GM23248 (cell line): Measurements from ENCODE around the gene LAMB2. TPM values are rescaled to one million over a fixed set of nuclear protein-coding genes. Genes with fewer than 3 reads are reported as not detected.
A peak's percentile ranks its signal among the peaks of the same experiment; 100 is the strongest.

Experiments
- DNase-seq: peaks from one replicate; pipeline ENCODE4 v3.0.0-alpha.2; 2015
- H2AFZ ChIP-seq: fragments of 200-600 bp; sonication (generic); 2 replicates; pipeline ENCODE4 v1.6.1; 2016; ENCODE audit warnings: antibody characterized with exemption
- H3F3A ChIP-seq: fragments of 200-600 bp; sonication (generic); 2 replicates; pipeline ENCODE4 v1.6.1; 2016; ENCODE audit warnings: mild to moderate bottlenecking, antibody characterized with exemption, mixed run types; ENCODE audit not compliant: insufficient read depth
- H3K27ac ChIP-seq: fragments of 200-600 bp; sonication (generic); 2 replicates; pipeline ENCODE4 v1.5.1; 2016; ENCODE audit warnings: mild to moderate bottlenecking
- H3K27me3 ChIP-seq: fragments of 200-600 bp; sonication (generic); replicated peaks from 2 replicates; pipeline ENCODE4 v1.6.1; 2016; ENCODE audit warnings: mild to moderate bottlenecking; ENCODE audit not compliant: insufficient read depth
- H3K36me3 ChIP-seq: fragments of 200-600 bp; sonication (generic); 2 replicates; pipeline ENCODE4 v1.6.1; 2016; ENCODE audit warnings: low read depth, mild to moderate bottlenecking
- H3K4me1 ChIP-seq: fragments of 200-600 bp; sonication (generic); 2 replicates; pipeline ENCODE4 v1.6.1; 2016; ENCODE audit warnings: mild to moderate bottlenecking; ENCODE audit not compliant: insufficient read depth
- H3K4me2 ChIP-seq: fragments of 200-600 bp; sonication (generic); one replicate; pipeline ENCODE4 v1.6.1; 2016; ENCODE audit warnings: mild to moderate bottlenecking; ENCODE audit not compliant: unreplicated experiment
- H3K4me3 ChIP-seq: fragments of 200-600 bp; sonication (generic); 2 replicates; pipeline ENCODE4 v1.5.1; 2016; ENCODE audit warnings: mild to moderate bottlenecking
- H3K79me2 ChIP-seq: fragments of 200-600 bp; sonication (generic); 2 replicates; pipeline ENCODE4 v1.6.1; 2016; ENCODE audit warnings: mild to moderate bottlenecking; ENCODE audit not compliant: insufficient read depth
- H3K9ac ChIP-seq: fragments of 200-600 bp; sonication (generic); 2 replicates; pipeline ENCODE4 v1.6.1; 2016; ENCODE audit warnings: mild to moderate bottlenecking
- H3K9me2 ChIP-seq: fragments of 200-600 bp; sonication (generic); 2 replicates; pipeline ENCODE4 v1.6.1; 2016; ENCODE audit warnings: mixed run types, mild to moderate bottlenecking, moderate library complexity; ENCODE audit not compliant: insufficient read depth
- H3K9me3 ChIP-seq: fragments of 200-600 bp; sonication (generic); one replicate; pipeline ENCODE4 v1.6.1; 2017; ENCODE audit warnings: low read depth
- H4K20me1 ChIP-seq: fragments of 200-600 bp; sonication (generic); 2 replicates; pipeline ENCODE4 v1.6.0; 2016; ENCODE audit not compliant: insufficient read depth
- EZH2 ChIP-seq: fragments of 200-600 bp; sonication (generic); IDR thresholded peaks from 2 replicates; pipeline ENCODE4 v1.6.1; 2018; ENCODE audit warnings: antibody characterized with exemption, mild to moderate bottlenecking; ENCODE audit not compliant: insufficient read depth, poor library complexity, severe bottlenecking
- EZH2phosphoT487 ChIP-seq: fragments of 200-600 bp; sonication (generic); IDR thresholded peaks from 2 replicates; pipeline ENCODE4 v1.6.1; 2018; ENCODE audit warnings: antibody characterized with exemption, moderate library complexity, mild to moderate bottlenecking, low read depth; ENCODE audit not compliant: insufficient read depth
- WGBS, 2 experiments: methylation state at CpG; one replicate each; pipeline ENCODE4 v1.1.6; 2015 to 2017; ENCODE audit warnings: low lambda C conversion rate in 2 of 2, low coverage in 1 of 2; ENCODE audit errors: missing lambda C conversion rate in 2 of 2; 5-methylcytosine and 5-hydroxymethylcytosine counted together
- in situ Hi-C: fragments of 300-500 bp; cut with MboI; formaldehyde crosslinking; loops from 2 replicates; pipeline ENCODE4 v1.15.0; 2020
- polyA plus RNA-seq: library from polyadenylated mRNA; unstranded; fragments of >200 nt; fragmentation: Nextera tagmentation; extraction: Ambion mirVana; gene quantifications from 2 replicates; pipeline ENCODE4 v1.2.1, GENCODE V29; 2016
- total RNA-seq: library from RNA; depleted of rRNA; stranded (reverse); fragments of >200 nt; shearing (Covaris generic); gene quantifications from 2 replicates; pipeline ENCODE4 v1.2.3, GENCODE V29; 2014

LAMB2 gene
- total and polyA plus RNA-seq, 2 experiments from 2014 or later = 539 to 894 TPM

DNA sequence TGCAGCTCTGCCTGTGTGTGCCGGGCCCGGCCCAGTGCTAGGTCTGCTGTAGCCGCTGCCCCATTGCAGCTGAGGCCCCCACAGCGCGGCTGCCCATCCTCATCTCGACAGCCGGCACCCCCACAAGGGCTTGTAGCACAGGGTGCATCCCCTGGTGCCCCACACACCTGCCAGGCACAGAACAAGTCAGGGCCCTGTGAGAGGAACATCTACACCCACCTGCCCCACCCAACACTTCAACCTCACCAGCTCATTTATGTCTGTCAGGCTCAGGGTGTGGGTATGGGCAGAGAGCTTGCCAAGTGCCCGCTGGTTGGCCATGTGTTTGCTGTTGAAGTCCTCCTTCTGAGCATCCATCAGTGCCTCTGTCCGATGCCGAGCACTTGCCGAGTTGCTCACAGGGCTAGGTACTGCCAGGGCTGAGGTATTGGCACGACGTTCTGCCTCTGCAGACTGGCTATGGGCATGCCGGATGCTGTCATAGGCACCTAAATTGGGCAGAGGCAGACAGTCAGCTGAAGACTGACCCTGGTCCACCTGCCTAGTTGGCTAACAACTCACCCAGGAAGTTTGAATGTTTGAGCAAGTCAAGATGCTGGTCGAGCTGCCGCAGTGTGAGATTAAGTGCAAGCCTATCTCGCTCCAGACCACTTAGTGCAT lies 9.8 kb downstream of the LAMB2 start:
- no peak overlapping the region for H3K4me2 ChIP-seq
- no peak for DNase-seq
- no peak overlapping the region for H2AFZ ChIP-seq
- peaks cover 8% of the 10 kb centered on the region; the same call in 1 of the 2 replicates for H3K36me3 ChIP-seq
- no peak overlapping the region for H3K27ac ChIP-seq
- TF ChIP-seq EZH2 = no peak
- TF ChIP-seq EZH2phosphoT487 = no peak
- peaks cover 42% of the 10 kb centered on the region for H3K79me2 ChIP-seq
- H3K9ac ChIP-seq = no peak overlapping the region
- H3K9me3 ChIP-seq = no peaks in the 10 kb centered on the region
- no peaks in the 10 kb centered on the region for H3K27me3 ChIP-seq
- no peaks in the 10 kb centered on the region for H3K9me2 ChIP-seq
- H3K4me3 ChIP-seq = no peak overlapping the region
- in situ Hi-C loops = no loop called here
- H3K4me1 ChIP-seq = peaks cover 9% of the 10 kb centered on the region; the same call in 1 of the 2 replicates
- H4K20me1 ChIP-seq = no peaks in the 10 kb centered on the region
- WGBS, 2 experiments = 83 to 92% methylated on average over 17 of the region's 17 CpGs
- peaks cover 34% of the 10 kb centered on the region for H3F3A ChIP-seq

DNA sequence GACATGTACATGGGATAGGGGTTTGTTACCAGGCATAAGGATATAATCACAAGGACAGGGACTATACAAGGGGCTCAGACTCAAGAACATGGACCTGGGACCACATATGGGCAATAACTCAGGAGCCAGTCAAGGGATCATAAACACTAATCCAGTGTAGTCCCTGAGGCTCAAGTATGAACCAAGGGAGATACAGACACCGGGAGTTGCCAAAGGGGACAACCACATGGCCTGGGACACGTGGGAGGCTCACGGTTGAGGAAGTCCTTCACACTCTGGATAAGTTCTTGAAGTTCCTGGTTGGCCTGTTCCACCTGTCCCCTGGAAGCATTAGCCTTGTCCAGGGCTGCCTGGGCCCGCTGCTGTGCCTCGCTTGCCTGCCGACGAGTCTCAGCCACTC lies 10.4 kb downstream of the LAMB2 start:
- H3K36me3 ChIP-seq = peaks cover 14% of the 10 kb centered on the region; the same call in 1 of the 2 replicates
- H3K79me2 ChIP-seq = peaks cover 43% of the 10 kb centered on the region
- H3K9ac ChIP-seq = no peak overlapping the region
- DNase-seq = no peak
- H3K27me3 ChIP-seq = no peaks in the 10 kb centered on the region
- H3K27ac ChIP-seq = no peak overlapping the region
- H3K4me3 ChIP-seq = no peak overlapping the region
- no peak overlapping the region for H3K4me2 ChIP-seq
- no peaks in the 10 kb centered on the region for H3K9me3 ChIP-seq
- no peaks in the 10 kb centered on the region for H4K20me1 ChIP-seq
- H2AFZ ChIP-seq = no peak overlapping the region
- WGBS, 2 experiments = 77 to 78% methylated on average over 7 of the region's 7 CpGs
- peaks cover 34% of the 10 kb centered on the region for H3F3A ChIP-seq
- in situ Hi-C loops = no loop called here
- TF ChIP-seq EZH2phosphoT487 (no peak), EZH2 (no peak)
- peaks cover 9% of the 10 kb centered on the region; the same call in 1 of the 2 replicates for H3K4me1 ChIP-seq
- H3K9me2 ChIP-seq = no peaks in the 10 kb centered on the region

DNA sequence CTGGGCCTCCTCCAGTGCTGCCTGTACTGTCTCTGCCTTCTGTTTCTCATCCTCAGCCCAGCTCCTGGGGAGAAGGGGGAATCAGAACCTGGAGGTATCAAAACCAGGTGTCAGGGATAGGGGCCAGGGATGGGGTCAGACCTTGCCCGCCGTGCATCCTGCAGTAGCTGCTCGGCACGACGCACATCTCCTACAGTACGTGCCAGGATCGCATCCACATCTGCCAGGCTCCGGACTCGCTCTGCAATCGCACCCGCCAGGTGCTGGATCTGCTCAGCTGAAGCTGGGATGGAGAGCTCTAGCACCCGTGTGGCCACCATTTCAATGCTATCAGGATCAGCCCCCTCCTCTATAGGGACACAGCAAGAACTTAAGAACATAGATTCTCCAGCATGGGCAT lies 10.8 kb downstream of the LAMB2 start:
- H2AFZ ChIP-seq = no peak overlapping the region
- peaks cover 43% of the 10 kb centered on the region for H3K79me2 ChIP-seq
- TF ChIP-seq EZH2 = no peak
- peaks cover 34% of the 10 kb centered on the region for H3F3A ChIP-seq
- H3K36me3 ChIP-seq = peaks cover 16% of the 10 kb centered on the region; the same call in 1 of the 2 replicates
- 79 to 85% methylated on average over 12 of the region's 12 CpGs for WGBS, 2 experiments
- DNase-seq = no peak
- no peaks in the 10 kb centered on the region for H3K9me2 ChIP-seq
- no peaks in the 10 kb centered on the region for H3K9me3 ChIP-seq
- H3K4me1 ChIP-seq = peaks cover 9% of the 10 kb centered on the region; the same call in 1 of the 2 replicates
- in situ Hi-C loops = no loop called here
- no peaks in the 10 kb centered on the region for H4K20me1 ChIP-seq
- H3K9ac ChIP-seq = no peak overlapping the region
- no peak overlapping the region for H3K27ac ChIP-seq
- H3K4me3 ChIP-seq = no peak overlapping the region
- H3K4me2 ChIP-seq = no peak overlapping the region
- no peaks in the 10 kb centered on the region for H3K27me3 ChIP-seq

DNA sequence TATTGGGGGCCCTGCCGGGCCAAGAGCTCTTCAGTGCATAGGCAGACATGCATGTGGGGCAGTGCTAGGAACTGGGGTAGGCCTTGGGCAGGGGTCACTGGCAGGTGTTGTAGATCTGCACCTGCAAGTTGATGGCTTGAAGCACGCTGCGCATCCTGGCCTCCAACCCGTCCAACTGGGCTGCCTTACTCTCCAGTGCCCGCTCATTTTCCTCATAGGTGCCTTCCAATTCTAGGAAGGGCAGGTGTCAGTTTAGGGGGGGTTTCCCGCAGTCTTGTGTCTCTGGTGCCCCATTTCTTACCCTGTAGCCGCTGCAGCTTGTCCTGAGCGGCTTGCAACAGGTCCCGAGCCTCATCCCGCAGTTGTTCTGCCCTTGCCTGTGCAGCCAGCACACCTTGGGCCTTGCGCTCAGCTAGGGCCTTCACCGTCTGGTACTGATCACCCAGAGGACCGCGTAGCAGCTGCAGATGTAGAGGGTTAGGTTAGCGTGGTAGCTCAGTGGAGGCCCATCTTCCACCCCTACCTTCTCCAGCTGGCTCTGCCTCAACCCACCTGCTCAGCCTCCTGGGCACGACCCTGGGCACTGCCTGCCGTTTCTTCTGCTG lies 11.6 kb downstream of the LAMB2 start:
- no peak for TF ChIP-seq EZH2phosphoT487
- no peak for TF ChIP-seq EZH2
- peak overlapping the region; percentile 76 for H3K4me3 ChIP-seq
- H3K4me1 ChIP-seq = peaks cover 9% of the 10 kb centered on the region; the same call in 1 of the 2 replicates
- peaks cover 18% of the 10 kb centered on the region; the same call in 1 of the 2 replicates for H3K36me3 ChIP-seq
- 67 to 73% methylated on average over 17 of the region's 17 CpGs for WGBS, 2 experiments
- no peaks in the 10 kb centered on the region for H4K20me1 ChIP-seq
- in situ Hi-C loops = no loop called here
- H3K4me2 ChIP-seq = peak overlapping the region; percentile 84
- H3K27me3 ChIP-seq = no peaks in the 10 kb centered on the region
- H3K9me2 ChIP-seq = no peaks in the 10 kb centered on the region
- no peak overlapping the region for H2AFZ ChIP-seq
- peak overlapping the region; percentile 73 for H3K27ac ChIP-seq
- H3F3A ChIP-seq = peaks cover 34% of the 10 kb centered on the region
- H3K79me2 ChIP-seq = peaks cover 39% of the 10 kb centered on the region
- H3K9me3 ChIP-seq = no peaks in the 10 kb centered on the region
- H3K9ac ChIP-seq = peak overlapping the region; percentile 86
- peak; percentile 5 for DNase-seq
